Karpas-422 (cell line): ENCODE data around the gene BMP7. TPM values are rescaled to one million over a fixed set of nuclear protein-coding genes. Genes with fewer than 3 reads are reported as not detected.
A peak's percentile ranks its signal among the peaks of the same experiment; 100 is the strongest.

Source experiments
- DNase-seq: peaks from one replicate; pipeline ENCODE4 v3.0.0-alpha.2; 2015
- H2AFZ ChIP-seq: fragments of 200-600 bp; sonication (generic); 2 replicates; pipeline ENCODE4 v1.6.1; 2014; ENCODE audit warnings: antibody characterized with exemption, low read length, mixed read lengths
- H3K27ac ChIP-seq: fragments of 200-600 bp; sonication (generic); 2 replicates; pipeline ENCODE4 v1.5.1; 2014; ENCODE audit warnings: mild to moderate bottlenecking, low read length, moderate library complexity
- H3K27me3 ChIP-seq: fragments of 200-600 bp; sonication (generic); 2 replicates; pipeline ENCODE4 v1.6.1; 2014; ENCODE audit warnings: low read length, mixed read lengths
- H3K36me3 ChIP-seq: fragments of 200-600 bp; sonication (generic); 2 replicates; pipeline ENCODE4 v1.6.1; 2014; ENCODE audit warnings: low read length, mixed read lengths; ENCODE audit not compliant: insufficient read depth
- H3K4me1 ChIP-seq: fragments of 200-600 bp; sonication (generic); 2 replicates; pipeline ENCODE4 v1.6.1; 2014; ENCODE audit warnings: mild to moderate bottlenecking, low read length, mixed read lengths
- H3K4me2 ChIP-seq: fragments of 200-600 bp; sonication (generic); 2 replicates; pipeline ENCODE4 v1.6.1; 2014; ENCODE audit warnings: low read length, low read depth, mild to moderate bottlenecking; ENCODE audit not compliant: poor library complexity, severe bottlenecking
- H3K4me3 ChIP-seq: fragments of 200-600 bp; sonication (generic); 2 replicates; pipeline ENCODE4 v1.5.1; 2014; ENCODE audit warnings: mild to moderate bottlenecking, antibody characterized with exemption, low read length, mixed read lengths
- H3K79me2 ChIP-seq: fragments of 200-600 bp; sonication (generic); 2 replicates; pipeline ENCODE4 v1.6.1; 2014; ENCODE audit warnings: mild to moderate bottlenecking, low read length, mixed read lengths
- H3K9ac ChIP-seq: fragments of 200-600 bp; sonication (generic); 2 replicates; pipeline ENCODE4 v1.6.0; 2014; ENCODE audit warnings: low read length
- H3K9me2 ChIP-seq: fragments of 200-600 bp; sonication (generic), shearing (Covaris generic); replicated peaks from 2 replicates; pipeline ENCODE4 v1.6.0; 2014; ENCODE audit warnings: mild to moderate bottlenecking, low read length, moderate library complexity; ENCODE audit not compliant: insufficient read depth
- H3K9me3 ChIP-seq: fragments of 300-700, 200-600 bp; sonication (generic); 2 replicates; pipeline ENCODE4 v1.6.1; 2014; ENCODE audit warnings: low read length, mixed read lengths
- H4K20me1 ChIP-seq: fragments of 200-600 bp; sonication (generic); 2 replicates; pipeline ENCODE4 v1.6.1; 2014; ENCODE audit warnings: mild to moderate bottlenecking, antibody characterized with exemption, low read length, low read depth; ENCODE audit not compliant: insufficient read depth
- total RNA-seq: library from RNA; depleted of rRNA; stranded (reverse); fragments of >200 nt; shearing (Covaris generic); gene quantifications from 2 replicates; pipeline ENCODE4 v1.2.3, GENCODE V29; 2014; ENCODE audit warnings: low replicate concordance

The BMP7 gene
- total RNA-seq, 1 experiment from 2014 or later, result not detected

DNA sequence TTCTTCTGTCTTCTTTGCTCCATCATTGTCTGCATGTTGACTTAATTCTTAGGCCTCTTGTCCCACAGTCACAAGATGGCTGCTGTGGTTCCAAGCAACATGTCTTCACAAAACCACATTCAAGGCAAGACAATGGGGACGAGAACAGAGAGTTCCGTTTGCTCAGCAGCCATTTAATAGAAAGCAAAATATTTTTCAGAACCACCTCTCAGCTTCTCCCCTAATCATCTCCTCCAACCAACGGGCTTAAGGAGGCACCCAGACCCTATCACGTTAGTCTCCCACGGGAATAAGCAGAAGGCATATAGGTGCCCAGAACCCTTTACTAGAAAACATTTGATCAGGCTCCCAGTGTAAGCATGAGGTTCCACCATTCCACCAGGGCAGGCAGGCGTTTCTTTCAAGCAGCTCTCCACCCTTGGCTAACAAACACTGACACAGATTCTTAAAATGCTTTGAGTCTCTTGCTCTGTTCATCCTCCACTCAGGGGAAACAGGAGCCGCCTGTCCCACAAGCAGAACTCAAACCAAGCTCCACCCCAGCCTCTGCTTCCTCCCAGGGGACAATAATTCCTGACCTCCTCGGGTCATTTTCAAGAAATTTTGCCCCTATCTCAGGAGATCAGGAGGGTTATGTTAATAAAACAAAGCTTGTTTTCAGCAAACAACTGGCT is 19.0 kb downstream of the BMP7 start:
- no peaks in the 10 kb centered on the region for H3K9me3 ChIP-seq
- H3K27me3 ChIP-seq, result no peaks in the 10 kb centered on the region
- no peak overlapping the region for H3K27ac ChIP-seq
- no peaks in the 10 kb centered on the region for H3K36me3 ChIP-seq
- no peak overlapping the region for H3K4me3 ChIP-seq
- no peak for DNase-seq
- no peaks in the 10 kb centered on the region for H4K20me1 ChIP-seq
- H3K4me2 ChIP-seq, result peak overlapping the region; percentile 7
- peak overlapping the region; percentile 41; the same call in 1 of the 2 replicates for H2AFZ ChIP-seq
- H3K9ac ChIP-seq, result no peak overlapping the region
- H3K79me2 ChIP-seq, result no peaks in the 10 kb centered on the region
- H3K9me2 ChIP-seq, result no peaks in the 10 kb centered on the region
- H3K4me1 ChIP-seq, result peaks cover 57% of the 10 kb centered on the region

DNA sequence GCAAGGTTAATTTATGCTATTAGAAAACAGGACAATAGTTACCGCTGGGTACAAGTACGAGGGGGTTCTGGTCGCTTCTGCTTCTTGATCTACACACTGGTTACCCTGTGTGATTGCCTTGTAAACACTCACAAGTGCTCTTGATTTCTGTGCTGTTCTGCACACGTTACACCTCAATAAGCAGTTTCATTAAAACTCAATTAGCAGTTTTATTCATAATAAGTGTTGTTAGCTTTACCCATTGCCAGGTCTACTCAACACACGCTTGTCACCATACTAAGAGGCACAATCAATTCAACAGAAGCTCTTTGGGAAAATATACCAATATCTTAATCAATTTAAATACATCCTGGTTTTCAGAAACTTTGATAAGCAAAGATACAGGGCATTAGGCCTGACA is 20.4 kb downstream of the BMP7 start:
- Histone ChIP-seq H3K79me2 (no peaks in the 10 kb centered on the region), H3K27ac (no peak overlapping the region), H3K9ac (no peak overlapping the region), H3K36me3 (no peaks in the 10 kb centered on the region), H3K4me3 (no peak overlapping the region), H3K4me1 (peaks cover 47% of the 10 kb centered on the region), H2AFZ (no peak overlapping the region), H3K9me3 (no peaks in the 10 kb centered on the region), H3K9me2 (no peaks in the 10 kb centered on the region), H4K20me1 (no peaks in the 10 kb centered on the region), H3K4me2 (no peak overlapping the region), H3K27me3 (no peaks in the 10 kb centered on the region)
- DNase-seq, result no peak

DNA sequence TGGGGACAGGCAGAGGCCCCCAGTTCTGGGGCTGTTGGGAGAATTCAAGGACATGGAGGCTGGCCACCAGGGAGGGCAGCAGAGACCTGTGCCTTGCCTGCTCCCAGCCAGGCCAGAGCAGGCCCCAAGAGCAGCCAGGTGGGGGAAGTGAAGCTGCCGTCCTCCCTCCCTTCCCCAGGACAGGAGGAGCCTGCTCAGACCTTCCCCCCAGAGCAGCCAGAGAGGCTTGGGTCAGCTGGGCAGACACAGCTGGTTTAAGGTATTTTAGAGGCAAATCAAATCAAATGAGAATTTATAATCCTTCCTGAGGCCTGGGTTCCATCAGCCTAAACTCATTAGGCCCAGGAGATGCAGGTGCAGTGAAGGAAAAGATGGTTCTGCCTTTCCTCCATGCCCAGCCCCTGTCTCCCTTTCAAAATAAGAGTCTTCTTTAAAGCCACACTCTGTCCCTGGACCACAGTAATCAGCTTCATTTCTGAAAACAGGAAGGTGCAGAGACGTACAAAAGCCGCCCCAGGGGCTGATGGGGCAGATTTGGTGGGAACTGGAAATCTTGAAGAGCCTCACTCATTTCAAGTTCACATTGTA is 21.7 kb downstream of the BMP7 start:
- Histone ChIP-seq H4K20me1 (no peaks in the 10 kb centered on the region), H3K4me2 (peak overlapping the region; percentile 15), H3K4me3 (no peak overlapping the region), H2AFZ (peak overlapping the region; percentile 1; the same call in 1 of the 2 replicates), H3K9me2 (no peaks in the 10 kb centered on the region), H3K9ac (peak overlapping the region; percentile 43), H3K4me1 (peaks cover 43% of the 10 kb centered on the region), H3K9me3 (no peaks in the 10 kb centered on the region), H3K27me3 (no peaks in the 10 kb centered on the region), H3K79me2 (no peaks in the 10 kb centered on the region), H3K27ac (peak overlapping the region; percentile 78), H3K36me3 (no peaks in the 10 kb centered on the region)
- DNase-seq, result peak; percentile 87

- H3K36me3 ChIP-seq, result no peaks in the 10 kb centered on the region
- H3K4me3 ChIP-seq, result no peak overlapping the region
- H3K4me2 ChIP-seq, result peak overlapping the region; percentile 15
- no peaks in the 10 kb centered on the region for H3K27me3 ChIP-seq
- peaks cover 43% of the 10 kb centered on the region for H3K4me1 ChIP-seq
- H3K79me2 ChIP-seq, result no peaks in the 10 kb centered on the region
- H4K20me1 ChIP-seq, result no peaks in the 10 kb centered on the region
- no peaks in the 10 kb centered on the region for H3K9me3 ChIP-seq
- no peak for DNase-seq
- H3K27ac ChIP-seq, result peak overlapping the region; percentile 78
- peak overlapping the region; percentile 43 for H3K9ac ChIP-seq
- H2AFZ ChIP-seq, result no peak overlapping the region
- no peaks in the 10 kb centered on the region for H3K9me2 ChIP-seq
Measured at GRCh38 chr20:57244221-57244585, 22.2 kb downstream of the BMP7 start.

DNA sequence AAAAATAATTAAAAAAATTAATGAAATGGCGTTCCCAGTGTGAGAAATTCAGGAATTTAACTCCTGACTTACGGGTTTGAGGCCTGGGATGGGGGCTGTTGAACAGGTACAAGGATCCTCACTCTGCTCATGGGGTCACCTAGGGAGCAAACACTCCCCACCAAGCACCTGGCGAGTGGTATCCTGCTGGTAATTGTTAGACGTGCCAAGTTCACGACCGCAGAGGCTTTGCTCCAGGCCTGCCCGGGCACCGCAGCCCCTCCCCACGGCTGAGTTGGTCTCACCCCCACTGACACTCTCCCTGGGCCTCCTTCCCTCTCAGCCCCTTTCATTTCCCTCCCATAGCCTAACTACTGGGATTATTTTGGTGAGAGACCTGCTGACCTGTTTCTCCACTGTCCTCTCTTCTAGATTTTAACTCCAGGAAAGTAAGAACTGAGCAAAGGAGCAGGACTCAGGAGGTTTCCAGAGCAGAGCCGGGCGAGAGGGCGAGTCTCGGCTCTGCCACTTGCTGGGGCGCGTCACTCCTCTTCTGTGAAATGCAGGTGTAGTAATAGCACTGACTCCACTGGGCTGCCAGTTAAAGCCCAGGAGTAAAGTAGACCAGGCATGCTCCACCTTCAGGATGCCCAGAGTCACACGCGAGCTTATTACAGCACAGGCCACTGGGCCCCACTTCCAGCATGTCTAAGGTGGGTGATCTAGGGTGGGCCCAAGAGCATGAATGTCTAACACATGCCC is 22.8 kb downstream of the BMP7 start:
- Histone ChIP-seq H3K79me2 (no peaks in the 10 kb centered on the region), H3K36me3 (no peaks in the 10 kb centered on the region), H3K4me1 (peaks cover 43% of the 10 kb centered on the region)

DNA sequence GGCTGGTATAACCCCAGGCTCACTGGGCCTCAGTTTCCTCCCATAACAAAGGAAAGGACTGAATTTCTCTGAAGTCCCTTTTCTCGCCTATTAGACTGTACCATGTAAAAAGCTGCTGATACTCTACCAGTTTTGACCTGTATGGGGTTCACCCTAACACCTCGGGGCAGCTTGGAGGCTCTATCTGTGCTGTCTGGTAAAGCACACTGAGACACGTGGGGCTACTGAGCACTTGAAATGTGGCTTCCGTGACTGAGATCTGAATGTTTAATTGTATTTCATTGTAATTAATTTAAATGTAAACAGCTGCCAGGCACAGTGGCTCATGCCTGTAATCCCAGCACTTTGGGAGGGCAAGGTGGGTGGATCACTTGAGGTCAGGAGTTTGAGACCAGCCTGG is 24.0 kb downstream of the BMP7 start:
- H3K9me2 ChIP-seq, result no peaks in the 10 kb centered on the region
- H3K27me3 ChIP-seq, result no peaks in the 10 kb centered on the region; the same call in 1 of the 2 replicates
- no peak overlapping the region for H3K27ac ChIP-seq
- H3K36me3 ChIP-seq, result no peaks in the 10 kb centered on the region
- H3K4me2 ChIP-seq, result no peak overlapping the region
- no peak for DNase-seq
- no peak overlapping the region for H3K9ac ChIP-seq
- no peak overlapping the region for H2AFZ ChIP-seq
- no peaks in the 10 kb centered on the region for H3K79me2 ChIP-seq
- no peak overlapping the region for H3K4me3 ChIP-seq
- no peaks in the 10 kb centered on the region for H4K20me1 ChIP-seq
- H3K9me3 ChIP-seq, result no peaks in the 10 kb centered on the region
- peaks cover 35% of the 10 kb centered on the region for H3K4me1 ChIP-seq

More for the DNA sequence above, 22.8 kb downstream of the BMP7 start:
- Histone ChIP-seq H3K9me2 (no peaks in the 10 kb centered on the region), H2AFZ (no peak overlapping the region), H3K9ac (peak overlapping the region; percentile 43; the same call in 1 of the 2 replicates), H3K27me3 (no peaks in the 10 kb centered on the region), H4K20me1 (no peaks in the 10 kb centered on the region), H3K4me3 (no peak overlapping the region), H3K4me2 (no peak overlapping the region), H3K9me3 (no peaks in the 10 kb centered on the region), H3K27ac (peak overlapping the region; percentile 78; the same call in 1 of the 2 replicates)
- no peak for DNase-seq

DNA sequence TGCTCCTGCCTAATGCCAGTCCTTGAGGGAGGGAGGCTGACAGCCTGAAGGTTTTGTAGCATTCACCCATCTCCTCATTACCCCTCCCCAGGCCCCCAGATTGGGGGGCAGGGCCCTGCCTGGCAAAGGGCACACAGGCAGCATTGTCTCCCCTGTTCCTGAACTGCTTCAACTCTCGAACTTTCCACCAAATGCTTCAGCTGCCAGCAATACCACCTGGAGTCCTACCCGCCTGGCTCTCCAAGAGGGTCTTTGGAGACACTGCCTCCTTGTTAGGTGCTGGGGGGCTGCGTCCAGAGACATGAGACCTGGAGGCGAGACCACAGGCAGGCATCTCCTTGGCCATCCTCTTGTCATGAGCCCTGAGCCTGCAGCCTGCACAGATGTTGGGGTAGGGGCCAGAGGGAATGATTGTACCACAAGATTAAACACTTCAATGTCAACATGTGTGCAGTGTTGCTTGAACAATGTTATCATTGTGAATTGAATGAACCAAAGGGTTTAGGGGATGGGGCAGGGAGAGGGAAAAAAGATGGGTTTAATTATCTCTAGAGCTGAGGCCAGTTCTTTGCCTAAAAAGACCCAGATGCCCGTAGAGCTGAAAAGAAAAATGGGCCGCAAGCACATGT is 25.0 kb downstream of the BMP7 start:
- Histone ChIP-seq H3K4me2 (no peak overlapping the region), H4K20me1 (no peaks in the 10 kb centered on the region), H3K9ac (peak overlapping the region; percentile 16; the same call in 1 of the 2 replicates), H3K36me3 (no peaks in the 10 kb centered on the region), H3K9me3 (no peaks in the 10 kb centered on the region), H3K27me3 (no peaks in the 10 kb centered on the region; the same call in 1 of the 2 replicates), H3K4me3 (no peak overlapping the region), H3K27ac (no peak overlapping the region), H3K79me2 (no peaks in the 10 kb centered on the region), H2AFZ (no peak overlapping the region), H3K9me2 (no peaks in the 10 kb centered on the region), H3K4me1 (peaks cover 30% of the 10 kb centered on the region)
- DNase-seq, result no peak
